Liver (tissue), 3 donors: ENCODE measurements around the gene MPST.

ENCODE experiments used
- GABPA ChIP-seq, 2 donors: IDR thresholded peaks in 1 of 2; conservative IDR thresholded peaks in 1 of 2; 2 replicates each; pipeline ENCODE4 v1.6.1; 2016; ENCODE audit warnings: antibody characterized with exemption in 2 of 2, mild to moderate bottlenecking in 1 of 2, moderate library complexity in 1 of 2
- JUND ChIP-seq, 2 donors: IDR thresholded peaks; 2 replicates each; pipeline ENCODE4 v1.6.1; 2016; ENCODE audit warnings: antibody characterized with exemption in 2 of 2
- RAD21 ChIP-seq, 2 donors: IDR thresholded peaks; 2 replicates each; pipeline ENCODE4 v1.6.1; 2016; ENCODE audit warnings: antibody characterized with exemption in 2 of 2, mild to moderate bottlenecking in 2 of 2
- RXRA ChIP-seq, 2 donors: IDR thresholded peaks; 2 replicates each; pipeline ENCODE4 v1.6.1; 2017 to 2018; ENCODE audit warnings: antibody characterized with exemption in 2 of 2, mild to moderate bottlenecking in 1 of 2
- YY1 ChIP-seq: IDR thresholded peaks from 2 replicates; pipeline ENCODE4 v1.6.1; 2016; ENCODE audit warnings: antibody characterized with exemption, mild to moderate bottlenecking
- TF ChIP-seq, protein P1 (sequence below): fragments of 150-350 bp; IDR thresholded peaks from 2 replicates; pipeline ENCODE4 v1.5.1; 2017; ENCODE audit warnings: improper control_type of control experiment, low read depth, low read length; ENCODE audit not compliant: missing input control
- donor health status: healthy.
- donor health status: healthy.

DNA sequence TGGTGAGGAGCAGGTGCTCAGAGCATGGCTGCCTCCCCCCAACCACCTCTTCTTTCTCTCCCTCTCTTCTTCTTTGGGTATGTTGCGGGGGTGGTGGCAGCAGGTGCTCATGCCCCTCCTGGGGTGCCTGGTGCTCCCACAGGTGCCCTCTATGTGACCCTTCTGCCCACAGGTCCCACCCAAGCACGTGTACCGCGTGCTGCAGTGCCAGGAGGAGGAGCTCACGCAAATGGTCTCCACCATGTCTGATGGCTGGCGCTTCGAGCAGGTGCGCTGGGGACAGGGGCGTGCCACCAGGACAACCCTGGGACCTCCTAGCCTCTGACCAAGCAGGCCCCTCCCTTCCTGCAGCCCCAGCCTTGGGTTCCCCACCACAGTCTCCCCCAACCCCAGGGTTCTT is 37.7 kb downstream of the MPST start:
- TF ChIP-seq RAD21 (IDR thresholded peaks at IDR 0.05): no peak
- TF ChIP-seq, protein P1, sequence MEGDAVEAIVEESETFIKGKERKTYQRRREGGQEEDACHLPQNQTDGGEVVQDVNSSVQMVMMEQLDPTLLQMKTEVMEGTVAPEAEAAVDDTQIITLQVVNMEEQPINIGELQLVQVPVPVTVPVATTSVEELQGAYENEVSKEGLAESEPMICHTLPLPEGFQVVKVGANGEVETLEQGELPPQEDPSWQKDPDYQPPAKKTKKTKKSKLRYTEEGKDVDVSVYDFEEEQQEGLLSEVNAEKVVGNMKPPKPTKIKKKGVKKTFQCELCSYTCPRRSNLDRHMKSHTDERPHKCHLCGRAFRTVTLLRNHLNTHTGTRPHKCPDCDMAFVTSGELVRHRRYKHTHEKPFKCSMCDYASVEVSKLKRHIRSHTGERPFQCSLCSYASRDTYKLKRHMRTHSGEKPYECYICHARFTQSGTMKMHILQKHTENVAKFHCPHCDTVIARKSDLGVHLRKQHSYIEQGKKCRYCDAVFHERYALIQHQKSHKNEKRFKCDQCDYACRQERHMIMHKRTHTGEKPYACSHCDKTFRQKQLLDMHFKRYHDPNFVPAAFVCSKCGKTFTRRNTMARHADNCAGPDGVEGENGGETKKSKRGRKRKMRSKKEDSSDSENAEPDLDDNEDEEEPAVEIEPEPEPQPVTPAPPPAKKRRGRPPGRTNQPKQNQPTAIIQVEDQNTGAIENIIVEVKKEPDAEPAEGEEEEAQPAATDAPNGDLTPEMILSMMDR: no peak
- TF ChIP-seq YY1: no peak
- TF ChIP-seq JUND (IDR thresholded peaks at IDR 0.05): no peak
- no peak for TF ChIP-seq RXRA (IDR thresholded peaks at IDR 0.05)
- TF ChIP-seq GABPA (IDR thresholded peaks at IDR 0.05 in 1 of 2, conservative IDR thresholded peaks at IDR 0.05 in 1 of 2): no peak
